Large intestine (tissue), 3 donors: ENCODE measurements around the gene VPS37B. TPM values are rescaled to one million over a fixed set of nuclear protein-coding genes. Genes with fewer than 3 reads are reported as not detected.

Experiments
- DNase-seq, 2 donors: peaks; one replicate each; pipeline versions ENCODE4 v3.0.0 to v3.0.0-alpha.2; 2013
- H3K27ac ChIP-seq: one replicate; pipeline ENCODE4 v1.5.1; 2013; ENCODE audit warnings: low read length
- H3K27me3 ChIP-seq: 2 replicates; pipeline ENCODE4 v1.6.1; 2013; ENCODE audit warnings: low read length; ENCODE audit not compliant: control insufficient read depth, insufficient read depth
- H3K36me3 ChIP-seq: 2 replicates; pipeline ENCODE4 v1.6.1; 2013; ENCODE audit warnings: low read length; ENCODE audit not compliant: control insufficient read depth, insufficient read depth
- H3K4me1 ChIP-seq: one replicate; pipeline ENCODE4 v1.6.1; 2013; ENCODE audit warnings: low read length; ENCODE audit not compliant: control insufficient read depth, insufficient read depth
- H3K4me3 ChIP-seq: one replicate; pipeline ENCODE4 v1.5.1; 2013; ENCODE audit warnings: low read length
- H3K9me3 ChIP-seq: one replicate; pipeline ENCODE4 v1.6.1; 2013; ENCODE audit warnings: mild to moderate bottlenecking, low read depth, low read length, moderate library complexity; ENCODE audit not compliant: control insufficient read depth
- WGBS: methylation state at CpG from one replicate; pipeline ENCODE4 v1.1.5; 2013; ENCODE audit warnings: low lambda C conversion rate; ENCODE audit not compliant: insufficient coverage; 5-methylcytosine and 5-hydroxymethylcytosine counted together
- polyA plus RNA-seq: library from polyadenylated mRNA; unstranded; fragments of 120-200 nt; gene quantifications from one replicate; pipeline ENCODE4 v1.2.1, GENCODE V29; 2013

VPS37B gene
- polyA plus RNA-seq, 1 donor, result 26.5 TPM

DNA sequence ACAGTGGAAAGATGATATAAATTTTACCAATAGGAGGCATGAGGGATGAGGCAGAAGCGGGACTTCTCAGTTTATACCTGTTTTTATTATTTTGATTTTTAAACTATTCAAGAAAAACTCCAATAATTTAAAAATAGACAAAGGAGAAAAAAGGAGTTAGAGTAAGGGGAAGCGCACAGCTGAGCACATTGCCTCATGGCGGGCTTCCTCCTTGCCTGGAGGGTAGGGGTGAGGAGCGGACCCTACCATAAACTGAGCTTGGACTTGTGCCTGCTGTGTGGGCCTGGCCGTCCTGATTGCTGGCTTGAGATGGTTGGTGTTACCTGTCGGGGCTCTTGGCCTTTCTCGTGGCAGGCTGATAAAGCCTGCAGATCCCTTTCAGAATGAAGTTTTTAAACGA lies 75.8 kb downstream of the VPS37B start:
- Histone ChIP-seq H3K4me3 (no peak overlapping the region), H3K27ac (no peak overlapping the region)

GRCh38 chr12:122819209-122819785 lies 76.6 kb downstream of the VPS37B start:
- H3K27me3 ChIP-seq, result no peaks in the 10 kb centered on the region
- no peaks in the 10 kb centered on the region for H3K36me3 ChIP-seq
- H3K4me3 ChIP-seq, result no peak overlapping the region
- no CpG with 5 or more reads among the region's 10 CpGs for WGBS
- no peak overlapping the region for H3K27ac ChIP-seq
- no peaks in the 10 kb centered on the region for H3K9me3 ChIP-seq
- H3K4me1 ChIP-seq, result no peaks in the 10 kb centered on the region
- no peak for DNase-seq

More for the DNA sequence above, 75.8 kb downstream of the VPS37B start:
- no peaks in the 10 kb centered on the region for H3K36me3 ChIP-seq
- no peaks in the 10 kb centered on the region for H3K27me3 ChIP-seq
- DNase-seq, result no peak
- no peaks in the 10 kb centered on the region for H3K9me3 ChIP-seq
- WGBS, result no CpG with 5 or more reads among the region's 8 CpGs
- H3K4me1 ChIP-seq, result no peaks in the 10 kb centered on the region

Other genes starting within 250 kb of the VPS37B start
- 2.6 TPM for gene HCAR2, start 192.8 kb downstream of the VPS37B start, polyA plus RNA-seq
- gene HCAR3, start 179.3 kb downstream of the VPS37B start, polyA plus RNA-seq, result 0.82 TPM
- gene HCAR1, start 165.3 kb downstream of the VPS37B start, polyA plus RNA-seq, result 0.46 TPM
- 59.1 TPM for gene DENR, start 143.3 kb downstream of the VPS37B start, polyA plus RNA-seq
- 0.36 TPM for gene CCDC62, start 121.6 kb downstream of the VPS37B start, polyA plus RNA-seq
- gene HIP1R, start 60.7 kb downstream of the VPS37B start, polyA plus RNA-seq, result 41.8 TPM
- gene ABCB9, start 70.3 kb upstream of the VPS37B start, polyA plus RNA-seq, result 5.2 TPM
- 22.2 TPM for gene OGFOD2, start 79.1 kb upstream of the VPS37B start, polyA plus RNA-seq
- gene ARL6IP4, start 84.6 kb upstream of the VPS37B start, polyA plus RNA-seq, result 208 TPM